ENCODE results near the gene CEP83.

The CEP83 gene

GRCh38 chr12:94258593-94258992 is 201.1 kb downstream of the CEP83 start:
- no peak for DNase-seq (ENCODE audit: low spot score)
- no peak for TF ChIP-seq CTCF (IDR thresholded peaks at IDR 0.05; ENCODE audit: poor library complexity, severe bottlenecking)
- Histone ChIP-seq H3K9me3 (ENCODE audit: severe bottlenecking) (no peaks in the 10 kb centered on the region), H3K27ac (ENCODE audit: poor library complexity, severe bottlenecking) (no peak overlapping the region), H3K36me3 (ENCODE audit: low read depth) (no peaks in the 10 kb centered on the region), H3K27me3 (ENCODE audit: insufficient read depth, poor library complexity, severe bottlenecking) (no peaks in the 10 kb centered on the region), H3K4me3 (ENCODE audit: severe bottlenecking) (no peak overlapping the region), H3K4me1 (ENCODE audit: insufficient read depth, poor library complexity, severe bottlenecking) (peaks cover 6% of the 10 kb centered on the region)
- ATAC-seq (ENCODE audit: low read depth): no peak

Data from RWPE2 (cell line).